HG02840 (cell line): ENCODE data around the gene PHLPP1.
"Not testable (repeated sequence)": the region's sequence is repeated elsewhere in the genome, so short reads cannot be mapped to it uniquely, and the experiment has no call there.

ENCODE experiments used
- ATAC-seq: cut with Tn5 transposase; IDR thresholded peaks from one replicate; pipeline ENCODE4 v1.9.1; 2021; ENCODE audit warnings: mild to moderate bottlenecking, moderate library complexity, moderate number of reproducible peaks; ENCODE audit not compliant: unreplicated experiment, low FRiP score

Gene PHLPP1

GRCh38 chr18:62715436-62715758 lies at the start of gene PHLPP1:
PHLPP1 (plus strand) TSS chr18:62715541; CDS start chr18:62715684, 143 bp downstream.
- ATAC-seq: peak; percentile 14

GRCh38 chr18:62669225-62669624 lies 46.1 kb upstream of the PHLPP1 start:
- ATAC-seq: no peak

- ATAC-seq: no peak
Measured at GRCh38 chr18:62670573-62670972, 44.8 kb upstream of the PHLPP1 start.

- ATAC-seq: no peak
Measured at GRCh38 chr18:62672600-62672999, 42.7 kb upstream of the PHLPP1 start.

GRCh38 chr18:62678847-62679485 lies 36.4 kb upstream of the PHLPP1 start:
- ATAC-seq: no peak

- ATAC-seq: no peak
Measured at GRCh38 chr18:62682371-62682770, 33.0 kb upstream of the PHLPP1 start.

GRCh38 chr18:62683935-62684334 lies 31.4 kb upstream of the PHLPP1 start:
- no peak for ATAC-seq

- no peak for ATAC-seq
Measured at GRCh38 chr18:62688743-62689317, 26.5 kb upstream of the PHLPP1 start.

GRCh38 chr18:62690236-62690815 lies 25.0 kb upstream of the PHLPP1 start:
- no peak for ATAC-seq

- ATAC-seq: no peak
Measured at GRCh38 chr18:62693659-62694058, 21.7 kb upstream of the PHLPP1 start.

- ATAC-seq: no peak
Measured at GRCh38 chr18:62697636-62698035, 17.7 kb upstream of the PHLPP1 start.

- ATAC-seq: no peak
Measured at GRCh38 chr18:62702259-62702658, 13.1 kb upstream of the PHLPP1 start.

GRCh38 chr18:62706879-62707278 lies 8.5 kb upstream of the PHLPP1 start:
- not testable (repeated sequence) for ATAC-seq

GRCh38 chr18:62709908-62710307 lies 5.4 kb upstream of the PHLPP1 start:
- ATAC-seq: not testable (repeated sequence)

GRCh38 chr18:62710417-62710816 lies 4.9 kb upstream of the PHLPP1 start:
- no peak for ATAC-seq

GRCh38 chr18:62711781-62712180 lies 3.6 kb upstream of the PHLPP1 start:
- no peak for ATAC-seq

GRCh38 chr18:62713651-62714247 lies 1.6 kb upstream of the PHLPP1 start:
- no peak for ATAC-seq

GRCh38 chr18:62714671-62715435 lies 488 bp upstream of the PHLPP1 start:
- peak; percentile 64 for ATAC-seq

- ATAC-seq: peak; percentile 37
Measured at GRCh38 chr18:62715759-62716615, 646 bp downstream of the PHLPP1 start.

- peak; percentile 1 for ATAC-seq
Measured at GRCh38 chr18:62716619-62717168, 1.4 kb downstream of the PHLPP1 start.
